PFSK-1 (cell line): ENCODE results near the gene RNF8.

Source experiments
- POLR2AphosphoS5 ChIP-seq: IDR thresholded peaks from 2 replicates; pipeline ENCODE4 v1.6.1; 2012; ENCODE audit warnings: low read depth, mild to moderate bottlenecking, control low read depth, low read length, moderate library complexity
- REST ChIP-seq, 2 experiments: IDR thresholded peaks; 2 replicates each; pipeline versions ENCODE4 v1.6.1 to v1.8.0; 2011 to 2012; ENCODE audit warnings: low read depth in 2 of 2, low read length in 2 of 2, control low read depth in 1 of 2, inconsistent platforms in 1 of 2, mild to moderate bottlenecking in 1 of 2, moderate library complexity in 1 of 2; ENCODE audit not compliant: insufficient read depth in 1 of 2
- TAF1 ChIP-seq: IDR thresholded peaks from 2 replicates; pipeline ENCODE4 v1.6.1; 2012; ENCODE audit warnings: low read length, control low read depth, borderline replicate concordance; ENCODE audit not compliant: insufficient read depth

- TF ChIP-seq POLR2AphosphoS5 (no peak), REST (IDR thresholded peaks at IDR 0.05; ENCODE audit: insufficient read depth in 1 of 2, low read depth in 2 of 2, low read length in 2 of 2) (no peak), TAF1 (no peak)
Measured at GRCh38 chr6:37441651-37442050, 87.9 kb downstream of the RNF8 start.
